Naive thymus-derived CD8-positive, alpha-beta T cell (primary cell): ENCODE results near the gene AUTS2. TPM values are rescaled to one million over a fixed set of nuclear protein-coding genes. Genes with fewer than 3 reads are reported as not detected.

Experiments
- ATAC-seq, 2 donors: fragments of 150-1000 bp; cut with Tn5 transposase in 1 of 2; sonication (Bioruptor Pico), chemical (Tn5 transposase) in 1 of 2; 1 replicate in 1 of 2; 2 replicates in 1 of 2; pipeline ENCODE4 v1.10.0; 2021; ENCODE audit warnings: mild to moderate bottlenecking in 2 of 2, moderate library complexity in 2 of 2
- POLR2A ChIA-PET: fragments of 350-600 bp; sonication (Branson Sonifier 250); formaldehyde crosslinking; loops from one replicate; lab custom pipeline; 2021; ENCODE audit warnings: antibody characterized with exemption; lab: Charles Lee
- DNase-seq, 10 donors: peaks; one replicate each; pipeline versions ENCODE4 v3.0.0 to v3.0.0-alpha.2; 2020 to 2022
- H3K27ac Mint-ChIP-seq, 10 donors: one replicate each; pipeline ENCODE4 v1.8.0; 2020 to 2022; ENCODE audit warnings: mild to moderate bottlenecking in 10 of 10, mixed read lengths in 10 of 10, moderate library complexity in 4 of 10, inconsistent platforms in 1 of 10
- H3K27me3 Mint-ChIP-seq, 5 donors: one replicate each; pipeline ENCODE4 v1.8.0; 2021 to 2022; ENCODE audit warnings: mixed read lengths in 5 of 5
- H3K36me3 Mint-ChIP-seq, 3 donors: one replicate each; pipeline ENCODE4 v1.8.0; 2020 to 2022; ENCODE audit warnings: mixed read lengths in 3 of 3, mild to moderate bottlenecking in 2 of 3, inconsistent platforms in 1 of 3
- H3K4me1 Mint-ChIP-seq, 4 donors: one replicate each; pipeline ENCODE4 v1.8.0; 2021 to 2022; ENCODE audit warnings: mixed read lengths in 4 of 4
- H3K4me3 Mint-ChIP-seq, 10 donors: one replicate each; pipeline ENCODE4 v1.8.0; 2020 to 2022; ENCODE audit warnings: mild to moderate bottlenecking in 10 of 10, mixed read lengths in 10 of 10, moderate library complexity in 6 of 10, inconsistent platforms in 1 of 10
- H3K9me3 Mint-ChIP-seq, 9 donors: one replicate each; pipeline ENCODE4 v1.8.0; 2020 to 2022; ENCODE audit warnings: mixed read lengths in 9 of 9, mild to moderate bottlenecking in 3 of 9, inconsistent platforms in 1 of 9, moderate library complexity in 1 of 9
- polyA plus RNA-seq, 3 donors: library from polyadenylated mRNA; unstranded; fragments of 300-500 nt; fragmentation: Illumina TruSeq; gene quantifications; one replicate each; pipeline ENCODE4 v1.2.3, GENCODE V29; 2021
- total RNA-seq, 8 experiments: library from RNA in 2 of 8; stranded (reverse) in 2 of 8; gene quantifications; one replicate each; pipeline ENCODE4 v1.2.3 and lab custom pipeline; 2021 to 2026

AUTS2 gene
- total and polyA plus RNA-seq, 5 experiments from 2014 or later, result 0.36 to 4.6 (median 3.0) TPM

DNA sequence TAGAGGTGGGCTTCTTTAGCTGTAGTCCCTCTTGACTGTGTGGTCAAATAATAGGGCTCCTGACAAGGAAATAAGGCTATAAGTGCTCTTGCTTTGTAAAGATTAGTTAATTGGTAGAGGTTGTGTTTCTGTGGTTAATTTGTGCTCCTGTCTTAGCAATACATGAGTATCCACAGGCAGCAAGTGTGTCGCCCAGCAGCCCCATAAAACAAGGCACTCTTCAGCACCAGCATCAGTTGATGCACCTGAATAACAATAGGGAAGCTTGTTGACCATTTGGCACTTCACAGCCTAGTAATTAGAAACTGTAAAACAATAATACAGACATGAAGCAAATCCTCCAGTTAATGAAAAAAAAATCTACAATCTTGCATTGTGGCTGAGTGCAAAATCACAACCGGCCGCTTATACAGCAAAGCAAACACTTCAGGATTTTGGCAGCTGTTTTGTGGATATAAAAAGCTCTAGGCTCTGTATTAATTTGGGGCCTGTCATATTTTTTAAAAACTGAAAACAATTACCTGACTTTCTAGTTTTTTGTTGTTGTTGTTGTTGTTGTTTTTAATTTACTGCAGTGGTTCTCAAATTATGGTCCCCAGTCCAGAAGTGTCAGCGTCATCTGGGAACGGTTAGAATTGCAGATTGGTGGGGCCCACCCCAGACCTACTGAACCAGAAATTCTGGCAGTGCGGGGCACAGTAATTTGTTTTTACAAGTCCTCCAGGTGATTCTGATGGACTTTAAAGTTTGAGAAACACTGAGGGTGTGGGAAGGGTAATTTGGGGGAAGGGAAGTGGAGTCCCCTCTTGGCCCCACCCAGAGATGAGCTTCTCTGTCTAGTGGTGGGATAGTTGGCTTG, 56.8 kb downstream of the AUTS2 start:
- Mint-ChIP-seq H3K4me3 (no peak overlapping the region), H3K4me1 (peaks cover 0 to 26% (median under 1%) of the 10 kb centered on the region in 4 donors), H3K9me3 (no peaks in the 10 kb centered on the region), H3K36me3 (no peaks in the 10 kb centered on the region), H3K27me3 (peaks cover 0 to 4% (median 0%) of the 10 kb centered on the region in 5 donors), H3K27ac (no peak overlapping the region)
- no peak for DNase-seq
- POLR2A ChIA-PET, result no interaction called here
- no peak for ATAC-seq

DNA sequence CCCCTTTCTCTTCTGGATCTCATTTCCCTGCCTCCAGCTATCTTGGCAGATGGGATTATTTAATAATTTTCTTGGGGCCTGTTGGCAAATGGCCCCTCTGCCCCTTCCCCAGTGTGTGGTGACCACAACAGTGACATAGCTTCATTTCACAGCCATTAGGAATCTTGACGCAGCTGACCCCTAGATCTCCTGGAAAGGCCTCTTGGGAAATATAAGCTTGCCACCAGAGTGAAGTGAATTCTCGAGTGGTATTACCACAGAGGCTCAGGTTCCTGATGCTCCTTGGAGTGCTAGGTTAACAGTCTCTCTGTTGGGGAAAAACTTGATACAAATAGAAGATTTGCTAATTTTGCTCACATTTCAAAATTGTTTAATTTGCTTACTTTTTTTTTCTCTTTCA, 57.8 kb downstream of the AUTS2 start:
- Mint-ChIP-seq H3K4me3 (no peak overlapping the region), H3K9me3 (no peaks in the 10 kb centered on the region), H3K27me3 (peaks cover 0 to 3% (median 0%) of the 10 kb centered on the region in 5 donors), H3K27ac (no peak overlapping the region), H3K36me3 (no peaks in the 10 kb centered on the region), H3K4me1 (peaks cover 0 to 20% (median 0%) of the 10 kb centered on the region in 4 donors)
- POLR2A ChIA-PET, result no interaction called here
- DNase-seq, result no peak
- ATAC-seq, result no peak

DNA sequence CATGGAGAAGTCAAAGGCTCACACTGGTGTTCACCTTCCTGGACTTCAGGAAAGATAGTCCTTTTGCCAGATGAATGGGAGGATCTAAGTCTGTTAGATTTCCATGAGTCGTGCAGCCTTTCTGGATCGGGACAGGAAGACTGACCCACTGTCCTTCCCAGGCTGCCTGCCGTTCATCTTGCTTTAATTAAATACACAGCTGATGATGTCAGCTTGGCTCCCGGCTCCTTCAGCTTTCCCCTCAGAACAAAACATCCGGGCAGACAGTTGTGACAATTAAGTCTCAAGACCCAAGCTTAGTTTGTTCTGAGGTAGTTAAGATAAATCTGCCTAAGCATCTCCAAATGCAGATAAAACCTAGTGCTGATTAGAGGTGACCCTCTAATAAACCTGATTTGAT, 58.6 kb downstream of the AUTS2 start:
- POLR2A ChIA-PET, result no interaction called here
- H3K27ac Mint-ChIP-seq, result no peak overlapping the region
- DNase-seq, result no peak
- peaks cover 0 to 15% (median 0%) of the 10 kb centered on the region in 4 donors for H3K4me1 Mint-ChIP-seq
- no peaks in the 10 kb centered on the region for H3K36me3 Mint-ChIP-seq
- peaks cover 0 to 3% (median 0%) of the 10 kb centered on the region in 5 donors for H3K27me3 Mint-ChIP-seq
- no peaks in the 10 kb centered on the region for H3K9me3 Mint-ChIP-seq
- ATAC-seq, result no peak
- H3K4me3 Mint-ChIP-seq, result no peak overlapping the region

DNA sequence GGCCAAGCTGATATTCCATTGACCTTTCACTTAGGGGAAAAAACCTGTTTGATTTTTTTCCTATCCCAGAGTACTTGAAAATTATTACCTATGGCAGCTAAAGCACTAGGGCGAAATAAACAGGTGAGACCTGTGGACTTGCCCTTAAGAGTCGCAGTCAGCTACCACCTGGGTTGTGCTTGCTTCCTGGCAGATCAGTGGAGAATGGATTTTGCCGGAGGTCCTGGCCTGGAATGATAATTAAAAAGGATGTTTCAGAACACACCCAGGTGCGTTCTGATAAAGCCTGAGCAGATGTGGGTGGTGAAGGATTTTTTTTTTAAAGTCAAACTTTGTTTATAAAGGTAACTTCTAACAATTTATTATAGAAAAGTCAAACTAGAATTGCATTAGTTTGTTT, 59.1 kb downstream of the AUTS2 start:
- no peak overlapping the region for H3K4me3 Mint-ChIP-seq
- H3K4me1 Mint-ChIP-seq, result peaks cover 0 to 15% (median 0%) of the 10 kb centered on the region in 4 donors
- H3K27me3 Mint-ChIP-seq, result peaks cover 0 to 3% (median 0%) of the 10 kb centered on the region in 5 donors
- no peak for DNase-seq
- no peaks in the 10 kb centered on the region for H3K36me3 Mint-ChIP-seq
- H3K27ac Mint-ChIP-seq, result no peak overlapping the region
- no peak for ATAC-seq
- POLR2A ChIA-PET, result no interaction called here
- H3K9me3 Mint-ChIP-seq, result no peaks in the 10 kb centered on the region

DNA sequence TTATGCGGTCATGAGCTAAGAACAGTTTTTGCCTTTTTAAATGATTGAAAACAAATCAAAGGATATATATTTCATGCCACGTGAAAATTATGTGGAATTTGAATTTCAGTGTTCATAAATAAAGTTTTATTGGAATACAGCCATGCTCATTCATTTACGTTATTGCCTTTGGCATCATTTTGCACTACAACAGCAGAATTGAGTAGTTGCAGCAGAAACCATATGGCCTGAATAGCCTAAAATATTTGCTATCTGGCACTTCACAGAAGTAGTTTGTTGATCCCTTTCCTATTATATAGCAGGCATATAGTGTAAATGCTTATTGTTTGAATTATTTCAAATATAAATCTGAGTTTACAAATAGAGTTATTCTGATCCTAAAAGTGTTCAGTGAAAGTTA, 59.7 kb downstream of the AUTS2 start:
- Mint-ChIP-seq H3K36me3 (no peaks in the 10 kb centered on the region), H3K4me1 (peaks cover 0 to 15% (median 0%) of the 10 kb centered on the region in 4 donors), H3K27me3 (peaks cover 0 to 3% (median 0%) of the 10 kb centered on the region in 5 donors), H3K27ac (no peak overlapping the region), H3K4me3 (no peak overlapping the region), H3K9me3 (no peaks in the 10 kb centered on the region)
- POLR2A ChIA-PET, result no interaction called here
- DNase-seq (no peak), ATAC-seq (no peak)

DNA sequence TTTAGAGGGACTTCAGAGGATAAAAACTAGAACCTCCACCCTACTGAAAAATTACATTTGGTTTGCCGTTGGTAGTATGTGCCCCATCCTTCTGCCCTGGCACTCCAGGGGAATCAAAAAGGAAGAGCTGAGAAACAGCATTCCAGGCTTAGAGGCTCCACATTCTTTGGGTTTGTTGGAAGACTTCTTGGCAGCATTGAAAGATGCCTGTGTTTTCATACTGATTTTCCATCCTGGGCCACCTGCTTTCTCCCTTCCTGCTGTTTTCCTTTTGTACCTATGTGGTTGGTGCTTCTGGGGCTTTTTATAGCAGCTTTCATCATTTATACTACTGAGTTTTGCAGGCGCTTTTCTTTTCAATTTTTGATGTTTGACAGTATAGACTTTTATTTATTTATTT, 61.7 kb downstream of the AUTS2 start:
- Mint-ChIP-seq H3K9me3 (no peaks in the 10 kb centered on the region), H3K4me1 (peaks cover 0 to 9% (median 0%) of the 10 kb centered on the region in 4 donors), H3K36me3 (no peaks in the 10 kb centered on the region), H3K27ac (no peak overlapping the region), H3K27me3 (peaks cover 0 to 7% (median 1%) of the 10 kb centered on the region in 5 donors), H3K4me3 (no peak overlapping the region)
- ATAC-seq (no peak), DNase-seq (no peak)
- POLR2A ChIA-PET, result no interaction called here

DNA sequence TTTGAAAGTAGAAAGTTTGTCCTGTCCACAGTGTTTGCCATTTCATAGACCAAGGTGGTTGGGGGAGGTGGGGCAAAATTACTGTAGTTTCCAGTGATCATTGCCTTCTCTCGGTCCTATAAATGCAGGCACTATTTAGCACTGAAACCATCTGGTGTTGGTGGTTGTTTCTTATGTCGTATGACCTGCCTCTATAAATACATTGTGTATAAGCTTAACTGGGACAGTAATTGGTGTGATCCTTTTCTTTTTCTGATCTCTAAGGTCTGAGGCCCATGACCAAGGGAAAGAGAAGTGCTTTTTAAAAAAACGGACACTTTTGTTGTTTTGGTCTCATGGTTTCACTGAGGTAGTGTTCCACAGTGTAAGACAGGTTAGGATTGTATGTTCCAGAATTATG, 63.1 kb downstream of the AUTS2 start:
- H3K36me3 Mint-ChIP-seq, result no peaks in the 10 kb centered on the region
- peaks cover 0 to 11% (median 0%) of the 10 kb centered on the region in 4 donors for H3K4me1 Mint-ChIP-seq
- POLR2A ChIA-PET, result no interaction called here
- ATAC-seq, result no peak
- no peak for DNase-seq
- no peaks in the 10 kb centered on the region for H3K9me3 Mint-ChIP-seq
- no peak overlapping the region for H3K4me3 Mint-ChIP-seq
- H3K27me3 Mint-ChIP-seq, result peaks cover 0 to 7% (median 2%) of the 10 kb centered on the region in 5 donors
- no peak overlapping the region for H3K27ac Mint-ChIP-seq

GRCh38 chr7:69663911-69664832, 65.9 kb downstream of the AUTS2 start:
- H3K4me3 Mint-ChIP-seq, result no peak overlapping the region
- POLR2A ChIA-PET, result no interaction called here
- H3K36me3 Mint-ChIP-seq, result no peaks in the 10 kb centered on the region
- H3K27ac Mint-ChIP-seq, result no peak overlapping the region
- H3K9me3 Mint-ChIP-seq, result peaks cover 0 to 4% (median 0%) of the 10 kb centered on the region in 9 donors
- peaks cover 0 to 11% (median 1%) of the 10 kb centered on the region in 5 donors for H3K27me3 Mint-ChIP-seq
- H3K4me1 Mint-ChIP-seq, result peaks cover 0 to 14% (median under 1%) of the 10 kb centered on the region in 4 donors
- DNase-seq, result no peak
- no peak for ATAC-seq

GRCh38 chr7:69665369-69665768, 67.1 kb downstream of the AUTS2 start:
- Mint-ChIP-seq H3K4me1 (peaks cover 0 to 14% (median under 1%) of the 10 kb centered on the region in 4 donors), H3K9me3 (peaks cover 0 to 4% (median 0%) of the 10 kb centered on the region in 9 donors), H3K27ac (no peak overlapping the region), H3K27me3 (peaks cover 0 to 9% (median 1%) of the 10 kb centered on the region in 5 donors), H3K4me3 (no peak overlapping the region), H3K36me3 (no peaks in the 10 kb centered on the region)
- POLR2A ChIA-PET, result no interaction called here
- DNase-seq (no peak), ATAC-seq (no peak)

GRCh38 chr7:69668339-69668870, 70.1 kb downstream of the AUTS2 start:
- H3K27ac Mint-ChIP-seq, result peak overlapping the region in 1 of 10 donors; percentile 21
- ATAC-seq, result no peak
- H3K27me3 Mint-ChIP-seq, result peaks cover 0 to 10% (median 1%) of the 10 kb centered on the region in 5 donors
- peaks cover 0 to 4% (median 0%) of the 10 kb centered on the region in 9 donors for H3K9me3 Mint-ChIP-seq
- DNase-seq, result no peak
- H3K4me3 Mint-ChIP-seq, result no peak overlapping the region
- POLR2A ChIA-PET, result no interaction called here
- no peaks in the 10 kb centered on the region for H3K36me3 Mint-ChIP-seq
- peaks cover 0 to 14% (median under 1%) of the 10 kb centered on the region in 4 donors for H3K4me1 Mint-ChIP-seq

DNA sequence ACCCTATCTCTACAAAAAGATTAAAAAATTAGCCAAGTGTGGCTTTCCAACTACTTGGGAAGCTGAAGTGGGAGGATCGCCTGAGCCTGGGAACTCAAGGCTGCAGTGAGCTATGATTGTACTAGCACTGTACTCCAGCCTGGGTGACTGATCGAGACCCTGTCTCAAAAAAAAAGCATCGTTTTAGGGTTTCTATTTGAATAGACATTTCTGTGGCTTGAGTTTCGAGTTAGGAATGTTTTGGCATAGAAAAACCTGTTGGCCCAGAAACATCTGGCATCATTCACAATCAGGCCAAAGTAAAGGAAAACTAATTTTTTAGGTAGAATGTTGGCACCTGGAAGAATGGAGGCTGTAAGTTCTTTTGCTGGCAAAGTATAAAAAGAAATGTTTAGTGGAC, 72.4 kb downstream of the AUTS2 start:
- POLR2A ChIA-PET, result no interaction called here
- peaks cover 0 to 3% (median under 1%) of the 10 kb centered on the region in 4 donors for H3K4me1 Mint-ChIP-seq
- no peak for DNase-seq
- no peak for ATAC-seq
- no peak overlapping the region for H3K4me3 Mint-ChIP-seq
- no peak overlapping the region for H3K27ac Mint-ChIP-seq
- H3K27me3 Mint-ChIP-seq, result peaks cover 0 to 7% (median 1%) of the 10 kb centered on the region in 5 donors
- no peaks in the 10 kb centered on the region for H3K36me3 Mint-ChIP-seq
- H3K9me3 Mint-ChIP-seq, result peaks cover 0 to 4% (median 0%) of the 10 kb centered on the region in 9 donors

GRCh38 chr7:69673074-69673473, 74.8 kb downstream of the AUTS2 start:
- H3K27me3 Mint-ChIP-seq, result peaks cover 0 to 3% (median 1%) of the 10 kb centered on the region in 5 donors
- no peaks in the 10 kb centered on the region for H3K36me3 Mint-ChIP-seq
- no peak for ATAC-seq
- H3K4me1 Mint-ChIP-seq, result peaks cover 0 to 5% (median 0%) of the 10 kb centered on the region in 4 donors
- H3K4me3 Mint-ChIP-seq, result no peak overlapping the region
- DNase-seq, result no peak
- POLR2A ChIA-PET, result no interaction called here
- no peaks in the 10 kb centered on the region for H3K9me3 Mint-ChIP-seq
- H3K27ac Mint-ChIP-seq, result no peak overlapping the region
